Measurements from ENCODE around the gene RNF152.
A peak's percentile ranks its signal among the peaks of the same experiment; 100 is the strongest.

Gene RNF152

DNA sequence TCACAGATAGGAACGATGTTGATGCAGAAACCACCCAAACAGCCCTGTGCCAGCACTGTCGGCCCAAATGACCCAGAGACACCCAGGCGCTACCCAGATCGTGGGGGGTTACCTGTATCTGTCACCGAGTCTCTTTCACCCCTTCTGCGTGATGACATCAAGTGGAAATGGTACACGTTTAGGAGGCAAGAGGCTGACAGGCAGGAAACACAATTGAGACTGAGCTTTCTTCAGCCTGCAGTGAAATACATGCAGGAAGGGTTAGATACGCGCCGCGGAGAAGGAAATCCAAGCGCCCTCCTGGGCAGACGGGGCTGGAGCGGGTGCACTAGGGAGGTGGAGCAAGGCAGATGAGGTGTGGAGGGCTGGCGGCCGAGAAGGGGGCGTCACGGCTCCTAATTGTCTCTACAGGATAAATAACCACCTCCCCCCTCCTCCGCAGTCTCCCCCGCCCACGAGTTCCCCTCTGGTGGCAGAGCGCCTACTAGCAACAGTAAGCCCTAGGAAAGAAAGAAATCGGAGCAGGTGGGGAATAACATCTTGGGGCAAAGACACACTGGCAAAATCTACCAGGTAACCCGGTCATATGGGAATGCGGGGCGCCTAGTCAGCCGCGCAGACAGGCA lies at the start of gene RNF152:
RNF152 (minus strand) TSS at position 325 of the 626 bp plus-strand sequence. CDS start 76,544 bp downstream, outside the sequence.
- peak in 2 of 3 donors; percentile 19 to 28 for DNase-seq

DNA sequence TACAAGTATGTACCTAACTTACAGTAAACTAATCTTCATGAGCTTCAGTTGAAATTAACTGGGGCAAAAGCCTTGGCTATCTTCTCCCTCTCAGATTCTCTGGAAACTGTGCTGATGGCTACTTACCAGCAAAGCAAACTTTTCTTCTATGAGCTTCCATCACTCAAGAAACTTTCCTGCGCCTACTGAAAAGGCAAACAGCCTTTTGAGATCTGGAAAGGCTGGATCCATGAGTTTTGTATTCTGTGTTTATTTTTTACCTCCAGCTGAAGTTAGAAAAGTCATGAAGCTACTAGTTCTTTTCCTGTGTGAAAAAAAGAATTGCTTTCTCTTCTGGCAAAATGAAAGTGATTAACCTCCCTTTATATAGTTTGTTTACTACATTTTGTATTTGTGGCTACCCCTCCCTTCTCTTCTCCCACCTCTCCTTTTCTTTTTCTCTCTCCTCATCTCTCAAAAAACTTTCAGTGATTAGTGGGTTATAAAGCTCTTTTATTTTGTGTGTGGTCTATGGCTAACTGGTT lies 49.2 kb upstream of the RNF152 start:
- DNase-seq, result no peak

DNA sequence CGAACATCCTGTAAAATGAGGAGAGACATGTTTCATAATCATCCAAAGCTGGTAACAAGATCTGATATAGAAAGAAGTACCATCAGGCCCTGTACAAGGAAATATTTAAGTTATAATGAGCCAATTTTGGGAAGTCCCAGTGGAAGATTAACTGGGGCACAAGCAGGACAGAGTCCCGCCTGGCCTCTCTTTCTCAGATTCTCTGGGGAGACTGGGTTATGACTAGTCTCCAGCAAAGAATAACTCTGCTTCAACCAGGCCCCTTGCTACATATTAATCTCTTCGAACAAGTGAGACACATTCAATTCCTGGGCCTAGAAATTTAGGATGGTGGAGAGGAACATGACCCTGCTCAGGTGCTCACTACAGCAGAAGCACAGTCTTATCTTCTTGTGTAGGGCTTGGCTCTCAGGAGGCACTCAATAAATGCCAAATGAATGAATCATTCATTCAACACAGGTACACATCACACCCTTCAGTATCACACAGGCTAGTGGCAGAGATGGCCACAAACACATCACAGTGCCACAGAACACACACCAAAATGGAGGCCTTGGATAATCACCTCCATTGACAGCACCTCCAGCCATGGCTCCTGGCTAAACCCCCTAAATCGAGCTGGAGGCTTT lies 46.4 kb upstream of the RNF152 start:
- DNase-seq, result no peak

- peak; percentile 23 to 44 (median 40) for DNase-seq
These were observed 42.6 kb upstream of the RNF152 start for GRCh38 chr18:61935362-61935761.

DNA sequence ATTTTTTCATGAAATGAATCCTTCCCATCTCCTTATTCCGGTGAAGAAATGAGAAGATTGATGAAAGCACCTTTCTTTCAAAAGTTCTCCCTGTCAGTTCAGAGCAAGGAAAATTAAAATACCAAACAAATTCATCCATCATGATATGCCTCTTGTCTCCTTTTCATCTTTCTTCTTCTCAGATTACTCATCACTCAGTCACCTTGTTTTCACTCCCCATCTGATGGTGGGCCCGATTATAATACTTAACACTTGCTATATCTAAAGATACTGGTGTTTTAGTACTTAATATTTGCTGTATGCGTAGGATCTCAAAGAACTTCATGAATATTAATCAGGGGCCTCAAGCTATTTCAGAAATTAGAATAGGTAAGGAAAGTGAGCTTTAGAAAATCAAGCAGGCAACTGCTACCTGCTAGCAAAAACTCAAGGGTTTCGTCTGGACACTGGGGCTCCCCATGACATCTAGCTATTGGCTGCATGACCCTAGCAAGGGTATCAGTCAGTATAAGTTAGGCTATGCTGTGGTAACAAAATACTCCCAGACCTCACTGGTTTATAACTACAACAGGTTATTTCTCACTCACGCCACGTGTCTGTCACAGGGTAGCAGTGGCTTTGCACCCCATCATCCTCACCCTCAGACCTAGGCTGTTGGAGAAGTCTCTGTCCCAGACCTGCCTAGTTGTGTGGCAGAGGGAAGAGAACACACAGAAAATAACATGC lies 39.0 kb upstream of the RNF152 start:
- DNase-seq, result no peak

DNA sequence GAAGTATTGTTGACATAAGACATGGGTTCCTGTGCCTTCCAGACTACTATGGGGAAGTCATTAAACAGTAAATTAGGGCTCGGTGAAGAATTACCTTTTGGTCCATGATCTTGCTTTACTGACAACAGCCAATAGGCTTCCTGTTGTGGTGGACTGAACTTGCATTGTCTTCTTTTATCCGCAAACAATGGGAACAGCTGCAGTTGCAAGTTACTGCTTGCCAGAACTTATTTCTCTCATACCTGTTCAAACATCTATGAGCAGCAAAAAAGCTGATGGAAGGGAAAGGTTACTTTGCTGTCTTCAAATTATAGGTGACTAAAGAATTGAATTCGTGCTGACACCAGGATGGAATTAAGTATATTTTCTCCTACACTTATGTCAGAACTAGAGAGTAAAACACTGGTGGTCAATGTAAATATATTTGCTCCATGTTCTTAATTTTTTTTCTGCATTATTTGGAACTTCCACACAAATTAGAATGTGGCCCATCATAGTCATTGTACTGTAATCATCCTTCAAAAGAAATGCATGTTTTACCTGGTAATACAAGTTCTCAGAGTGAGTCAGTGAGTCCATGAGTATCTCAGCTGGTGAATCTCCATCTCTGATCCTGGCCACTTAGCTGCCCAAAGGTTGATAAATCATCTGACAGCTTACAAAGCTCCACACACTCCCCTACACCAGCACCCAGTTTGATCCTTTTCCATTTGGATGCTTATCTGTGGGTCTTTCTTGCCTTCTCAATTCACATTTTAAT lies 37.3 kb upstream of the RNF152 start:
- no peak for DNase-seq

GRCh38 chr18:61926532-61926931 lies 33.7 kb upstream of the RNF152 start:
- no peak for DNase-seq

GRCh38 chr18:61924550-61924949 lies 31.7 kb upstream of the RNF152 start:
- no peak for DNase-seq

- DNase-seq, result no peak
These were observed 29.6 kb upstream of the RNF152 start for GRCh38 chr18:61922435-61922834.

- peak; percentile 11 to 31 (median 15) for DNase-seq
These were observed 28.9 kb upstream of the RNF152 start for GRCh38 chr18:61921621-61922235.

GRCh38 chr18:61917818-61918217 lies 25.0 kb upstream of the RNF152 start:
- peak in 2 of 3 donors; percentile 4 to 25 for DNase-seq

- no peak for DNase-seq
These were observed 19.7 kb upstream of the RNF152 start for GRCh38 chr18:61912476-61912875.

GRCh38 chr18:61910101-61910500 lies 17.3 kb upstream of the RNF152 start:
- no peak for DNase-seq

DNA sequence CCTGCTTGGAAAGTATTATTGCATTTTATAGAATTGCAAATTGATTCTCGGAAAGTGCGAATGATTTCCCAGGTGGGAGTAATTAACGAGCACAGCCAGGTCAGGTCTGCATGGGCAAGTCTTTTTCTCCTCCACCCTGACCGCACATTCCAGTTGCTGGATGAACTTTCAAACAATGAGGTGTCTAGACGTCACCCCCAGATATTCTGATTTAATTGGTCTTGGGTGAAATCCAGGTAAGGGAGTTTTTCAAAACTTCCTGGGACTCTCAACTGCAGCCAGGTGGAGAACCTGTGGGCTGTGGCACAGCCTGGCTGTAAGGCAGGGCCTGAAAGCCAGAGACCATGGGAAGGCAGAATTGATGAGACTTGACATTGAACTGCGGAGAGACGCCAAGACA lies 15.9 kb upstream of the RNF152 start:
- DNase-seq, result no peak

GRCh38 chr18:61901323-61901986 lies 8.6 kb upstream of the RNF152 start:
- peak; percentile 64 to 75 (median 68) for DNase-seq

GRCh38 chr18:61900504-61901281 lies 7.9 kb upstream of the RNF152 start:
- DNase-seq, result no peak

DNA sequence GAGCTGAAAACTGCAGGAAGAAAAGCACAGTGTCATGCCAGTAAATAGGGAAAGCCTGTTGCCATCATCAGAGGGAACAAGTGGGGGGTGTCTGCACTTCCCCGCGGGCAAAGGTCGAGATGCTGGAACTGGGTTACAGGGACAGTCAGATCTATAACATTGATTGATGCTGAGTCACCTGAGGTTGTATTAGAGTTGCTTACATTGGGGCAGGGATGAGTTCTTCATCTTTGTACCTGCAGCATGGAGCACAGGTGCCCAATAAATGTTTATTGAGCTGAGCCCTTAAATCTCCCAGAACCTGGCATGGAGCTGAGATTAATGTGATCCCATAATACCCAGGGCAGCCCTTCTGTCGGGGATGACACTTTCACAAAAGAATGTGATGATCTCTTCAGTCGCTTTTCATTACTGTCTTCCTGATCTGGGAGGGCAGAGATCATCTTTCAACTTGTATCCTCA lies 5.9 kb upstream of the RNF152 start:
- no peak for DNase-seq

DNA sequence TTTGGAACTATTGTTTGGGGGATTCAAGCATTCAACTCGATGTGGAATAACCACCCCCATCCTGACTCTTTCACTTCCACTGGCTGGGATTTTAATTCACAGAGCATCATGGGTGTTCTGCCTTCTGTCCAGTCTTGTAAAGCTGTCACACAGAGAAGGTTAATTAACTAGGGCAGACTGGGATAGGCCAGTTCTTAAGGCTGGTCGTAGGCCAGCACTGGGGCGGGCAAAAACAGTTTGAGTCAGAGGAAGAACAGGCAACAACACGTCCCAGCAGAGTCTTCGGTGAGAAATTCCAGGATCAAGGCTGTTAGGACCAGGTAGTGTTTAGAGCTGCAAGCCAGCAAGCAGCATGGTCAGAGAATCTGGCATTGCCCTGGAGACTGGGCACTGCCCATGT lies 4.0 kb upstream of the RNF152 start:
- DNase-seq, result no peak

DNA sequence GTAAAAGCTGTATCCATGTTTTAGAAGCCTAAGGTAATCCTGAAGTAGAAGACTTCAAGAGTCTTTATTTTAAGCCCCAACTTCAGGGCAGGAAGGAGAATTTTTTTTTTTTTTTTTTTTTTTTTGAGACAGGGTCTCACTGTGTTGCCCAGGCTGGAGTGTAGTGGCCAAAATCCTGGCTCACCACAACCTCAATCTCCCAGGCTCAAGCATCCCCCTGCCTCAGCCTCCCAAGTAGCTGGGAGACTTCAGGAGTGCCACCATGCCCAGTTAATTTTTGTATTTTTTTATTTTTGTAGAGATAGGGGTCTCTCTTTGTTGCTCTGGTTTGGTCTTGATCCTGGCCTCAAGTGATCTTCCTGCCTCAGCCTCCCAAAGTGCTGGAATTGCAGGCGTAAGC lies 3.3 kb upstream of the RNF152 start:
- DNase-seq, result no peak

DNA sequence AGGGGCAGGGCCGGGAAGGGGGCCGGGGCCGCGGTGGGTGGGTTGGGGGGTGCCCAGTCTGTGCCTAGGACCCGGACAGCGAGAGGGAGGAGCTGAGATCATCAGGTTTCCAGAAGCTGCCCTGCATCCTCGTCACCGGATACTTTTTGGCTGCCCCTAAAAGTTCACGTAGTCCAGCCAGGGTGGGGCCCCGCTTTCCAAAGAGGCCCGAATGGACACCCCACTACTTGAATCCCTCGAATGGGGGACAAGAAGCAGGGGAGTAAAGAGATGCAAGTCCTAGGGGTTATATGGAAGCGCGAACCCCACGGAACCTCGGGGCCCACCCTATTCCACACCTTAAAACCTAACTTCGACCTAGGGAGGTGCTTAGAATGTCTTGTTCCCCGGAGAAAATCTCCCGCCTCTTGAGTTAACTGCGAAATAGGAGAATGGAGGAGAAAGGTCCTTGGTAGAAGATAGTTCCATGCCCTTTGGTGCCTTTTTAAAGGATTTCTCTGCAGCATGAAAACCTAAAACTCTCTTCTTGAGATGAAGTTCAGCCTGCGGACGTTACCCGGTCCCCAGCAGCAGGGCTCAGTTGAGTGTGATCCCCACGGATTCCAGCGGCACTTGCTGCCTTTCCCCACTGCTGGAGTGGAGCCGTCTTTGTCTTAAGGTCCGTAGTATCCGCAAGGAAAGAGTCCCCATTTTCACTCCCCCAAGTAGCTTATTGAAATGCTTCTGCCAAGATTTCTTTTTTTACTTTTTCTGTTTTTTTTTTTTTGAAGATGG lies 2.1 kb upstream of the RNF152 start:
- DNase-seq, result no peak
